HL-60 (cell line): ENCODE measurements around the gene PRKAR1B.

Source experiments
- DNase-seq, 2 experiments: peaks; one replicate each; pipeline ENCODE4 v3.0.0-alpha.2; 2010 to 2020; ENCODE audit warnings: low read depth in 1 of 2, low spot score in 1 of 2
- H3K27ac ChIP-seq: fragments of 250-450 bp; sonication (Bioruptor Pico); replicated peaks from 2 replicates; pipeline ENCODE4 v1.5.1; 2020; ENCODE audit warnings: mild to moderate bottlenecking, moderate library complexity
- H3K27me3 ChIP-seq: fragments of 250-450 bp; sonication (Bioruptor Pico); 2 replicates; pipeline ENCODE4 v1.5.1; 2021; ENCODE audit warnings: mild to moderate bottlenecking, moderate library complexity; ENCODE audit not compliant: insufficient read depth, poor library complexity, severe bottlenecking
- H3K4me3 ChIP-seq: replicated peaks from 2 replicates; pipeline ENCODE4 v1.5.1; 2011; ENCODE audit warnings: mild to moderate bottlenecking, control low read depth, low read length; ENCODE audit not compliant: insufficient read depth
- CTCF ChIP-seq: IDR thresholded peaks from one replicate; pipeline ENCODE4 v1.5.1; 2011; ENCODE audit warnings: low read length, control low read depth, inconsistent platforms; ENCODE audit not compliant: insufficient read depth
- GABPA ChIP-seq: IDR thresholded peaks from 2 replicates; pipeline ENCODE4 v1.6.1; 2012; ENCODE audit warnings: low read depth
- POLR2AphosphoS5 ChIP-seq: IDR thresholded peaks from 2 replicates; pipeline ENCODE4 v1.6.1; 2012; ENCODE audit warnings: low read depth
- REST ChIP-seq: IDR thresholded peaks from 2 replicates; pipeline ENCODE4 v1.6.1; 2012; ENCODE audit warnings: low read depth; ENCODE audit not compliant: insufficient replicate concordance
- SPI1 ChIP-seq: IDR thresholded peaks from 2 replicates; pipeline ENCODE4 v1.6.1; 2012; ENCODE audit warnings: low read depth, mild to moderate bottlenecking, borderline replicate concordance

Gene PRKAR1B

GRCh38 chr7:586494-586893 lies 140.6 kb downstream of the PRKAR1B start:
- no peak overlapping the region for H3K4me3 ChIP-seq
- TF ChIP-seq SPI1, result no peak
- TF ChIP-seq REST, result no peak
- H3K27me3 ChIP-seq, result no peaks in the 10 kb centered on the region
- no peak for DNase-seq
- no peak overlapping the region for H3K27ac ChIP-seq

GRCh38 chr7:585873-586272 lies 141.2 kb downstream of the PRKAR1B start:
- no peak for DNase-seq
- H3K27ac ChIP-seq, result no peak overlapping the region
- TF ChIP-seq REST, result no peak
- TF ChIP-seq GABPA, result no peak
- TF ChIP-seq SPI1, result no peak
- no peak for TF ChIP-seq POLR2AphosphoS5
- no peak for TF ChIP-seq CTCF
- no peaks in the 10 kb centered on the region for H3K27me3 ChIP-seq
- no peak overlapping the region for H3K4me3 ChIP-seq

- H3K27ac ChIP-seq, result no peak overlapping the region
- TF ChIP-seq CTCF (no peak), SPI1 (no peak), POLR2AphosphoS5 (no peak), REST (no peak), GABPA (no peak)
- H3K27me3 ChIP-seq, result no peaks in the 10 kb centered on the region
- H3K4me3 ChIP-seq, result no peak overlapping the region
- DNase-seq, result no peak
Measured at GRCh38 chr7:585229-585711, 141.8 kb downstream of the PRKAR1B start.

- H3K27me3 ChIP-seq, result no peaks in the 10 kb centered on the region
- H3K27ac ChIP-seq, result no peak overlapping the region
- DNase-seq, result no peak
- H3K4me3 ChIP-seq, result no peak overlapping the region
- TF ChIP-seq SPI1, result no peak
- no peak for TF ChIP-seq GABPA
Measured at GRCh38 chr7:584820-585219, 142.3 kb downstream of the PRKAR1B start.
